Measurements from ENCODE around the gene CTDSP1.

CTDSP1 gene

DNA sequence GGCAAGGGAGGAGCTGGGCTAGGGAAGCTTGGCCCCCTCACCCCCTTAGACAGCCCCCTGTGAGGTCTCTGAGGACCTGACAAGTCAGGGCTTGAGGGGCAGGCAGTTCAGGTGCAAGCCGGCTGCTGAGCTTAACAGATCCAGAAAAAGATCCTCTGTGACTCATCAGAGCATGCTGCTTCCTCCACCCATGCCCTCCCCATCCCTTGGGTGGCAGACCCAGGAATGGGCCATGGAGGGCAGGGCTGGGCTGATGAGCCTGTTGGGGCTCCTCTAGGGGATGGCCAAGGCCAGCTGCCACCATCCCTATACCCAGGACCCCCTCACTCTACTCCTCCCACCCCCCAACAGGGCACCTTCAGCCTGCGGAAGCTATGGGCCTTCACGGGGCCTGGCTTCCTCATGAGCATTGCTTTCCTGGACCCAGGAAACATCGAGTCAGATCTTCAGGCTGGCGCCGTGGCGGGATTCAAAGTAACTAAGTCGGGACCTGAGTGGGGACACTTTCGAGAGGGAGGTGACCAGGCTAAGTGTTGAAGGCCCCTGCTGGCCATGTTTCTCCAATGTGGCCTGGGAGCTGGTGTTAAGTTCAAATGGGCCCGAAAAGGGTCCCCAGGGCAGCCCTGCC lies 15.7 kb upstream of the CTDSP1 start:
- DNase-seq (ENCODE audit: low read depth): no peak

GRCh38 chr2:218384975-218385374 lies 14.7 kb upstream of the CTDSP1 start:
- no peak for DNase-seq (ENCODE audit: low read depth)

DNA sequence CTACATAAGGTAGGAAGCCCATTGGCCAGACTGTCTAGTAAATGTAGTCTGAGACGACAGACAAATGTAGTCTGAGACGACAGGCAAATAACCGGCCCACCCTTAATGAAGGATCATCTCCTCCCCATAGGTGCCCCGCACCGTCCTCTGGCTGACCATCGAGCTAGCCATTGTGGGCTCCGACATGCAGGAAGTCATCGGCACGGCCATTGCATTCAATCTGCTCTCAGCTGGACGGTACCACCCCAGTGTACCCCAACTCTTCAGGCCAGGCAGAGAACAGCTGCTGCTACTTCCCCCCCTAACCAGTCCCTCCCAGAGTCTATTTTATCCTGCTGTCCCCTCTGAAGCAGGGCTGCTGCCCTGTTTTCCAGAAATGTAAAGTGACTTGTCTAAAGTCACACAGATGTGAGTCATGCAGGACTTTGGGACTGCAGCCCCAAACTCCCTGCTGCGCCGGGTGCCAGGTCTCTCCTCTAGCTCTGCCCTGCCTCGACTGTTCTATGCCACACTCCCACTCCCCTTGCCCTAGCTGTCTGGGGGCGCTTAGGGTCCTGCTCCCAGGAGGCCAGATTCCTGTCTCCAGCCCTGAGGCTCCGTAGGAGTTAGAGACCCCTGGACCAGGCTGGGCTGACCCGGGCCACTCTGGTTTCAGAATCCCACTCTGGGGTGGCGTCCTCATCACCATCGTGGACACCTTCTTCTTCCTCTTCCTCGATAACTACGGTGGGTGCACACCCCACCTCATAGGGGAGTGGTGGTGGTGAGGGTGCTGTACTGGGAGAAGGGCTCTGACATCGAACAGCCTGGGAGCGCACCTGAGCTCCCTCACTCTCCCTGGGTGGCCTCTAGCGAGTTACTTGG lies 12.9 kb upstream of the CTDSP1 start:
- no peak for DNase-seq (ENCODE audit: low read depth)

DNA sequence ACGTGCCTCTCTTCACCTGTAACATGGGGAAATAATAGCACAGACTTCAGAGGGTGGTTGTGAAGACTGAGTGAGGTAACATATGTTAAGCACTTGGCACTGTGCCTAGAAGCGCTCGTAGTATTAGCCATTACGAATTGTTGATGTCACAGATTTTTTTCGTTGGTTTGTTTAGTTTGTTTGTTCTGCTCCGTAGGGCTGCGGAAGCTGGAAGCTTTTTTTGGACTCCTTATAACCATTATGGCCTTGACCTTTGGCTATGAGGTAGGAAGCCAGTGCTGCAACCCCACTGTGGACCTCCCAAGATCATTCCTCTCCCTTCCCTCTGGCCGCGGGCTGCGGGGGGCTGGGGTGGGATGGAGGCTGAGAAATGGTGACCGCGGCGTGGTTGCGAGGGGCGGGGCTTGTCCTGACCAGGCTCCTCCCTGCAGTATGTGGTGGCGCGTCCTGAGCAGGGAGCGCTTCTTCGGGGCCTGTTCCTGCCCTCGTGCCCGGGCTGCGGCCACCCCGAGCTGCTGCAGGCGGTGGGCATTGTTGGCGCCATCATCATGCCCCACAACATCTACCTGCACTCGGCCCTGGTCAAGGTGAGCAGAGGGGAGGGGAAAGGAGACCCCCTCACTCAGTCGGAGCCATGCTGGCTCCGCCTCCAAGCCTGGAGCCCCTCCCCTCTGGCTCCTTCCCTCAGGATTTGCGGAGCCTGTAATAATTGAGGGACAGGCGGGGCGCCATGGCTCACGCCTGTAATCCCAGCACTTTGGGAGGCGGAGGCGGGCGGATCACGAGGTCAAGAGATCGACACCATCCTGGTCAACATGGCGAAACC lies 12.1 kb upstream of the CTDSP1 start:
- no peak for DNase-seq (ENCODE audit: low read depth)

DNA sequence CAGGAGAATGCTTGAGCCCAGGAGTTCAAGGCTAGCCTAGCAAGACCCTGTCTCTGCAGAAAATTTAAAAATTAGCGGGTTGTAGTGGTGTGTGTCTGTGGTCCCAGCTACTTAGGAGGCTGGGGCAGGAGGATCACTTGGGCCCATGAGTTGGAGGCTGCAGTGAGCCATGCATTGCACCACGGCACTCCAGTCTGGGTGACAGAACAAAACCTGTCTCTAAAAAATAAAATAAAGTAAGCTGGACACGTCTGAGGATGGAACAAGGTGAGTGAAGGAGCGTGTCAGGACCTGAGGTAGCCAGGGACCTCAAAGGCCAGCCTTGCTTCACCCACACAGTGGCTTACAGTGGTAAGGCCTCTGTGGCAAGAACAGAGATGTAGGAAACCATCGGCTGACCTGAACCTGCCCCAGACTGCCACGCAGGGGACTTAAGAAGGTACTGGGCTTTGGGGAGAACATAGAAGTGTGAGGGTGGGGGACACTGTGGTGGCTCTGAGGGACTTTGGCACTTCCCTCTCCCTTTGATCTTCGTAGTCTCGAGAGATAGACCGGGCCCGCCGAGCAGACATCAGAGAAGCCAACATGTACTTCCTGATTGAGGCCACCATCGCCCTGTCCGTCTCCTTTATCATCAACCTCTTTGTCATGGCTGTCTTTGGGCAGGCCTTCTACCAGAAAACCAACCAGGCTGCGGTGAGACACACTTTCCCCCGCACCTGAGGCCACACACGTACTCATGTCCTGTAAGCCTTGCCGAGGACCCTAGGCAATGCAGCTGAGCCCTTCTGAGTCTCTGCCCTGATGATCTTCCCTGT lies 10.1 kb upstream of the CTDSP1 start:
- no peak for DNase-seq (ENCODE audit: low read depth)

DNA sequence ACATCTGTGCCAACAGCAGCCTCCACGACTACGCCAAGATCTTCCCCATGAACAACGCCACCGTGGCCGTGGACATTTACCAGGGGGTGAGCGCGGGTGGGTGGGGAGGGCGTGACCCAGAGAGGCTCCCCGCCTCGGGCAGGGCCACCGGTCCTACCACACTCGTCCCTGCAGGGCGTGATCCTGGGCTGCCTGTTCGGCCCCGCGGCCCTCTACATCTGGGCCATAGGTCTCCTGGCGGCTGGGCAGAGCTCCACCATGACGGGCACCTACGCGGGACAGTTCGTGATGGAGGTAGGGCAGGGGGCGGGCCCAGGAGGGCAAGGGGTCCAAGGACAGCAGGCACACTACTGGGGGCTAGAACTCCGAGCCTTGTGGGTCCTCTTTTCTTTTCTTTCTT lies 8.5 kb upstream of the CTDSP1 start:
- DNase-seq (ENCODE audit: low read depth): no peak

DNA sequence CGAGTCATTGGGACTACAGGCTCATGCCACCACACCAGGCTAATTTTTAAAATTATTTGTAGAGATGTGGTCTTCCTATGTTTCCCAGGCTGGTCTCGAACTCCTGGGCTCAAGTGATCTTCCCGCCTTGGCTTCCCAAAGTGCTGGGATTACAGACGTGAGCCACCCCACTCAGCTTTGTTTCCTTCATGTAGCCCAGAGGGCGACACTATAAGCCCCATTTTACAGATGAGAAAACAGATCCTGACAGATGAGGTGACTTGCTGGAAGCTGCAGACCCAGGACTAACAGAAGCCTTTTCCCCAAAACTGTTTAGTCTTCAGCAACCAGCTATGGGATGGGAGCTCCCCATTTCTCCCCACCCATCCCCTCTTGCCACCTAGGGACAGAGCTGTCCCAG lies 7.2 kb upstream of the CTDSP1 start:
- DNase-seq (ENCODE audit: low read depth): no peak

DNA sequence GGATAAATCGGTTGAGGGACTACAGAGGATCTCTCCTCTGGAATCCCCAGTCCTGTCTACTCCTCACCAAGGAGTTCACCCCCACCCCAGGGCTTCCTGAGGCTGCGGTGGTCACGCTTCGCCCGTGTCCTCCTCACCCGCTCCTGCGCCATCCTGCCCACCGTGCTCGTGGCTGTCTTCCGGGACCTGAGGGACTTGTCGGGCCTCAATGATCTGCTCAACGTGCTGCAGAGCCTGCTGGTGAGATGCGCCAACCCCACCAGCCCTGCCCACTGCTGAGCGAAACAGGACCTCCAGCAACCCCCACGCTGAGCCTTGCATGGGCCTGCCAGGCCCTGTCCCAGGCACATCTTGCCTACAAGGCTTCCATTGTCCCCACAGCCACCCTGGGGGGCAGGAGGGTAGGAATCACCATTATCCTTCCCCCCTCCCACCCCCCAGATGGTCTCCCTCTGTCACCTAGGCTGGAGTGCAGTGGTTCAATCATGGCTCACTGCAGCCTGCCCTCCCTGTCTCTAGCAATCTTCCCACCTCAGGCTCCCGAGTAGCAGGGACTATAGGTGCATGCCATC lies 6.7 kb upstream of the CTDSP1 start:
- no peak for DNase-seq (ENCODE audit: low read depth)

- DNase-seq (ENCODE audit: low read depth): no peak
These were observed 5.8 kb upstream of the CTDSP1 start for GRCh38 chr2:218393750-218394290.

DNA sequence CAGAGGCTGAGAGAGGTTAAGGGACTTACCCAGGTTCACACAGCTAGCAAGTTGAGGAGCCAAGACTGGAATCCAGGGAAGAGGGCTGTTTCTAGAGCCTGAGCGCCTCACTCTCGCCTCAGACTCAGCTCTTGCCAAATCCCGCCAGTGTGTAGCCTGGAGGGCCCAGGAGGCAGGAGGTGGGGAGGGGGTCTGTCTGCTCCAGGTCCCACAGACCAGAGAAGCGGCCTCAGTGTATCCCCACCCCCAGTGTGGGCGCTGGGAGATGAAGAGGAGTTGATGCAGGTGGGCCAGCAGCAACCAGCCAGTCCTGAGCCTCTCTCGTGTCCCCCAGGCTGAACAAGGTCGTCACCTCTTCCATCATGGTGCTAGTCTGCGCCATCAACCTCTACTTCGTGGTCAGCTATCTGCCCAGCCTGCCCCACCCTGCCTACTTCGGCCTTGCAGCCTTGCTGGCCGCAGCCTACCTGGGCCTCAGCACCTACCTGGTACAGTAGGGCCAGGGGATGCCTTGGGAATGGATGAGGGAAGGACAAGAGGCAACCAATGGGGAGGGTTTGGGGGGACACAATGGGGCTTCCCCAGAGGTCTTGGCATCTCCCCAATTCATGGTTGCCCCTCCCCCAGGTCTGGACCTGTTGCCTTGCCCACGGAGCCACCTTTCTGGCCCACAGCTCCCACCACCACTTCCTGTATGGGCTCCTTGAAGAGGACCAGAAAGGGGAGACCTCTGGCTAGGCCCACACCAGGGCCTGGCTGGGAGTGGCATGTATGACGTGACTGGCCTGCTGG lies 5.2 kb upstream of the CTDSP1 start:
- DNase-seq (ENCODE audit: low read depth): no peak

- DNase-seq (ENCODE audit: low read depth): no peak
These were observed 4.6 kb upstream of the CTDSP1 start for GRCh38 chr2:218395090-218395444.

DNA sequence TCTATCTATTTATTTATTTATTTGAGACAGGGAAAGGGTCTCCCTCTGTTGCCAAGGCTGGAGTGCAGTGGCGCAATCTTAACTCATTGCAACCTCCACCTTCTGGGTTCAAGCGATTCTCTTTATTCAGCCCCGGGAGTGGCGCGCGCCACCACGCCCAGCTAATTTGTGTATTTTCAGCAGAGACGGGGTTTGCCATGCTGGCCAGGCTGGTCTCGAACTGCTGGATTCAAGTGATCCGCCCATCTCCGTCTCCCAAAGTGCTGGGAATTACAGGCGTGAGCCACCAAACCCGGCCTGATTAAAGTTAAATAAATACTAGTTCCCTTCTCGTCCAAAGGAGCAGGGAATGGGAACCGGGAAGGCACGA lies 4.2 kb upstream of the CTDSP1 start:
- DNase-seq (ENCODE audit: low read depth): no peak

DNA sequence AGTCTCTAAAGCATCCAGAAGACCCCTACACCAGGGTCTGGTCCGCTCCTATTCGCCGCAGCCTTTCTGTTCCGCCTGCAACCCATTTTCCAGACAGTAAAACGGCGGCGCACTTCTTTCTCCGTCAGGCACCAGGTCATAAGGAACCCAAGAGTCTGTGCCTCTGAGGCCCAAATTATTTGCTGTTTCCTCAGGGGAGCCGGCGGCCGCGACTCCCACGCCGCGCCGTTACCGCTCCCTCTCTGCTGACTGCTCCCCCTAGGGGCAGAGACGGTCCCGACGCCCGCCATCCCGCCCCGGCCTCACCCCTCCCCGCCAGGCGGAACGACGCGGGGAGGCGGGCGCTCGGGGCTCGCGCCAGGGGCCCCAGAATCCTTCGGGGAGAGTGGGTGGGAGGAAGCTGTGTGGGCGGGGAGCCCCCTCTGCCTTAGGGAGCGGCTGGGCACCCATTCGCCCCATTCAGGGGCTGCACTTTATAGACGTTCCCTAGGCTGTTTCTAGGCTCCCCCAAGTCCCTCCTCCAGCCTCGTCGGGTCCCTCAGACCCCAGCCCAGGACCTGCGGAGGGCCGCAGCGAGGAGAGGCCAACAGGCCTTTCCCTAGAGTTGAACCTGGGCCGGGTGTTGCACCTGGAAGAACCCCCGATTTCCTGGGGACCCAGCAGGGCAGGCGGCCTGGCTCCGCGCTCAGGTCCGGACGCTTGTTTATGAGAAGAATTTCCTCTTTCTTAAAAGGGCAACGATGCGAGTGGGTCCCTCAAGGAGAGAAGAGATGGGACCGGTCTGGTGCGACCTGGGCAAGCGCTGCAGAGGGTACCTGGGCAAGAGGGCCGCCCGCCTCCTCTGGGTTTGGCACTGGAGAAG lies 3.6 kb upstream of the CTDSP1 start:
- DNase-seq (ENCODE audit: low read depth): peak; percentile 83

DNA sequence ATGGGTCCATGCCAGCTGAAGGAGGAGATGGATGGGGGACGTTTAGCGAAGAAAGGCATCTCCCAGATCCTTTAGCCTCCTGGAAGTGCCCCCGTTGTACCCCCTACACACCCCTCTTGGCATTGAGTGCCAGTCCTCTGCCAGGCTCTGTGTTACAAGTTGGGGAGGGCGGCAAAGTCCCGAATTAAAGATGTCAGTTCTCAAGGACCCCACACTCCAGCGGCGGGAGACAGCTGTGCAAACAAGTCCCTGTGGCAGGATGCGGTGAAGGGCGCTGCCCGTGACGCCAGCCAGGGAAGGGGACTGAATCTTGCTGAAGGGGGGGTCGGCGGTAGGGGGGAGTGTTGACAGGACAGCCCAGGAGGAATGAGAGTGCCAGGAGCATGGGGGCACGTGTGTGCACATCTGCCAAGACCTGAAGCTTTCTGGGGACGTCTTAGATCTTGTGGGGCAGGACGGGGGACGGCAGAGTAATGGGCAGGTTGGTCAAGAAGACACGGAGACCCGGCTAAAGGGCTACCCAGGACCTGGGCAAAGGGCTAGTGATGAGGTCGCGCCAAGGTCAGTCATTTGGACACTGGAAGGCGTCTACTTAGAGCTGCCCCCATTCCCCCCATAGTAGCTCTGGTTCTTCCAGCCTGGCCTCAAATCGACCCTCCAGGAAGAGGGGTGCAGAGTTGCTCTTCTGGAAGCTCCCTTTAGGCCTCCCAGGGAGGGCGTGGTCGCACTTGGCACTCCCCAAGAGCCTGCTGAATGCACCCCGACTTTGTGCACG lies 2.8 kb upstream of the CTDSP1 start:
- peak; percentile 29 for DNase-seq (ENCODE audit: low read depth)

- DNase-seq (ENCODE audit: low read depth): no peak
These were observed 2.2 kb upstream of the CTDSP1 start for GRCh38 chr2:218397463-218397819.

DNA sequence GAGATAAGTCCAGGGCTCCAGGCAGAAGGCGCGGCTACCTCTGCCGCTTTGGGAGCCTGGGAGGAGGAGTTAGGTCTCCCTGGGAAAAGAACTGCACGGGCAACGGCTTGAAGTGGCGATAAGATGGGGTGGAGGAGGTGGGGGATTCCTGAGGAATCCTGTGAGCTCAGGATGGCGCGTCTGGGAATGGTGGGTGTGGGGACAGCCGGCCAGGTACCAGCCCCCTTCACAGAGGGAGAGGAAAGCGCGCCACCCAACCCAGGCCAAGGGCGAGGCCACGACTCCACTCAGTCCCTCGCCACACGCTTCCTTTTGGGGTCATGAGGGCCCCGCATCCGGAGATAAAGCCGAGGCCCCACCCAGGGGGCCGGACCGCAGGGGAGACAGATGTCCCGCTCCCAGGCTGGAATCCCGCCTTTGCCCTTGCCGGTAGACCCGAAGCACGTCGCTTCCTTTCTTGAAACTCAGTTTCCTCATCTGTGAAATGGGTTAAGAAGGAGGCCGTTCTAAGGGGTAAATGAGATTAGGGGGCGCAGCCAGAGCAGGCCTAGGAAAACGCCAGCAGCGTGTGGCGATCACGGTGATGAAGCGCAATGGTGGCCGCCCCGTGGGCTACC lies 1.7 kb upstream of the CTDSP1 start:
- no peak for DNase-seq (ENCODE audit: low read depth)

DNA sequence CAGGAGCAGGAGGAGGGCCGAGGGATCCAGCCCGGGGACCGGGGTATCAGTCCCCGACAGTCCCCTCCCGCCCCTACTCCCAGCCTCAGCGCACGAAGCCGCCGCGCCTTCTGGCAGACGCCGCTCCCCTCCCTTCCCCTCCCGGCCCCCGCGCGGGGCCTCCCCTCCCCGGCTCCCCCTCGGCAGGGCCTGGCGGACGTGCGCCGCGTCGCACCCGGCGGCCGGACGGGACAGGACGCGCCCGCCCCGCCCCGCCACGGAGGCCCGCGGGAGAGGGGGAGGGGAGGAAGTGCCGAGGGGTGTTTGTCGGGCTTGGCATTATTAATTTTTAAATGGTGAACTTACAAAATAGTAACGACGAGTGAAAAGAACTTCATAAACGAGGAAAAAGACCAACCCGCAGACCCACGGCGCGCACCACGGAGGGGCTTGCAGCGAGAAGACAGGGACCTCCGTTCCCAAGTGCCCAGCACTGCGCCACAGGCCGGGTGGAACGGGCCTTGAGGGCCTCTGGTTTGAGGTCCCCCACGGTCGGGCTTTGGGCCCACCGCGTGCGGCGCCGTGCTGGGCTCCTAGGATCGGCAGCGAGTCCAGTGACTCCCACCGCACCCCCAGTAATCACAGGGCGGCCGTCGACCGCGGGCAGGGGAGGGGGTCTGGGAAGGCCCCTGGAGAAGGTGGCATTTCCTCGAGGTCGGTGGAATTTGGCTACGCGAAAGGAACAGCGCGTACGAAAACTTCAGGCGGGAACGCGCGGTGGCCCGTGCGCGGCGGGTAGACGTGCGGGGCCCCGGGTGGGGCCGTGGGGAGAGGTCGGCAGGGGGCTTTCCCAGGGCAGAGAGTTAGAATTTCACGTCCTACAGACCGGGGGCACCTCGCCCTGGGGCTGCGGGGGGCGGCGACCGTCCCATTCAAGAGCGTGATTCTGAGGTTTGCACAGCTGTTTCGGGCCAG lies 954 bp upstream of the CTDSP1 start:
- DNase-seq (ENCODE audit: low read depth): no peak

All from stimulated activated CD8-positive, alpha-beta memory T cell treated with anti-CD3 and anti-CD28 coated beads, Interleukin-7, amount 100 ng/mL, for 24 hours (primary cell).